H4 (cell line): ENCODE measurements around the gene CASP2. TPM values are rescaled to one million over a fixed set of nuclear protein-coding genes. Genes with fewer than 3 reads are reported as not detected.
A peak's percentile ranks its signal among the peaks of the same experiment; 100 is the strongest.

Experiments used
- DNase-seq: peaks from one replicate; pipeline ENCODE4 v3.0.0-alpha.2; 2015; ENCODE audit warnings: low spot score
- total RNA-seq: library from RNA; depleted of rRNA; stranded (reverse); fragments of >200 nt; shearing (Covaris generic); gene quantifications from 2 replicates; pipeline ENCODE4 v1.2.3, GENCODE V29; 2014; rRNA removed

CASP2 gene
- 20.2 and 37.7 TPM in 2 replicates for total RNA-seq

GRCh38 chr7:143287935-143288826 is at the start of gene CASP2:
Gene CASP2 (plus strand): TSS chr7:143288351. CDS start chr7:143288456, 105 bp downstream.
- DNase-seq: peak; percentile 97

GRCh38 chr7:143239813-143240212 is 48.3 kb upstream of the CASP2 start:
- DNase-seq: no peak

DNA sequence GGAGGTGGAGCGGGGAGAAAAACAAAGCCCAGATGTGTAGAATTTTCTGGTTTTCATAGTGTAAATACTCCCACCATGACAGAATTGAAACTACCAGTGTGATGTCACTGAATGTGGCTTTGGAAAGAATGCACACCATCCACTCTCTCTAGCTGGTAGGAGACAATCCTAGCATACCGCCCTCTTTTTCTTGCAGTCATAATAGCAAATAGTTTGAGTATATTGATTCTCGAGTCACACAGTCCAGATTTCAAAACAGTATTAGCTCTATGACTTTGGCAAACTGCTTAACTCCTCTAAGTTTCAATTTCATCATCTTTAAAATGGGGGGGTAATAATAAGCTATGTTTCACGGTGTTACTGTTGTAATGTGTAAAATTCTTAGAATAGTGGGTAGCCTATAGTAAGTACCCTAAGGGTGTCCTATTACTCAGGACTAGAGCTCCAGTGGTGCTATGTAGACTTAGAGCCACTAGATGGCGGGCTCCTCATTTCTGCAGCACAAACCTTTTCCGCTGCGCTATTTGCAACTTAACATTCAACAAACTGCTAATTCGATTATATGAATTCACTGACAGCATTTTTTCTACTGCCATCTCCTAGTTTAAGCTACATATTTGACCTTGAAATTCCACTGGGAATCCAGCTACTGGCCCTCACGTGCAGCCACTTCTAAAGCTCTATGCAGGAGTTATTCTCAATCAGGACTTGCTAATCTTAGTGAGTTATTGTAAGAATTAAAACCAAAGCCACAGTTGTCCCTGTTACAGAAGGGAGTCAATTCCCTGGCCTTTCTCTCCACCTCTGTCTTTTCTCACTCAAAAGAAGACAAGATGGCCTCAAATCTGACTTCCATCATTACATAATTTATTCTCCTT is 47.6 kb upstream of the CASP2 start:
- peak; percentile 61 for DNase-seq

DNA sequence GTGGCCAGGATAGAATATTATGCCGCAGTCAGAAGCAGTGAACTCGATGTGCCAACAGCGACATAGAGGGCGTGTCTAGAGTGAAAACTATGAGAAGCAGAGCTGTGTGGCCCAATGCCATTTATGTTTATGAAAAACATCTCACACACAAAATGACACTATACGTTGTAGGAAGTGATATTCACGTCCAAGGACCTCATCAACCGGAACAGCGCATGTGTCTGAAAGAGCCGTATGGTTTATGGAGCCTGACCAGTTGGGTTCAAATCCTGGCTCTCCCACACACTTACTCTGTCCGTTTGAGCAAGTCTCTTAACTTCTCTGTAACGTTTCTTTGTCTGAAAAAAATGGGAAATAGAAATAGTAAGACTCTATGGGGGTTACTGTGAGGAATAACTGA is 45.8 kb upstream of the CASP2 start:
- DNase-seq: no peak

GRCh38 chr7:143243111-143243510 is 45.0 kb upstream of the CASP2 start:
- DNase-seq: no peak

GRCh38 chr7:143243614-143244013 is 44.5 kb upstream of the CASP2 start:
- no peak for DNase-seq

- no peak for DNase-seq
Observed at GRCh38 chr7:143244321-143244720, 43.8 kb upstream of the CASP2 start.

GRCh38 chr7:143245123-143245522 is 43.0 kb upstream of the CASP2 start:
- peak; percentile 19 for DNase-seq

- DNase-seq: no peak
Observed at GRCh38 chr7:143247372-143247771, 40.8 kb upstream of the CASP2 start.

GRCh38 chr7:143248761-143249354 is 39.3 kb upstream of the CASP2 start:
- no peak for DNase-seq

GRCh38 chr7:143250199-143250598 is 38.0 kb upstream of the CASP2 start:
- DNase-seq: no peak

DNA sequence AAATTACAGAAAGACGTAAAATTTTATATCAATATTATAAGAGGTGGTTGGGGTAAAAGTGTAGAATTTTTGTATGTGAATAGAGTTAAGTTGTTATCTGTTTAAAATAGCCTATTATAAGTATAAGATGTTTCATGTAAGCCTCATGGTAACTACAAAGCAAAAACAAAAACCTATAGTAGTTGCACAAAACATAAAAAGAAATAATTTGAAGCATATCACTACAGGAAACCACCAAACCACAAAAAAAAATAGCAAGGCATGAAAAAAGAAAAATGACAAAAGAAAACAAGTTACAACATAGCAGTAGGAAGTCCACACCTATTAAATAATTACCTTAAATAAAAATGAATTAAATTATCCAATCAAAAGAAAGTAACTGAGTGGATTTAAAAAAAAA is 37.3 kb upstream of the CASP2 start:
- DNase-seq: no peak

- DNase-seq: no peak
Observed at GRCh38 chr7:143252006-143252405, 36.1 kb upstream of the CASP2 start.

DNA sequence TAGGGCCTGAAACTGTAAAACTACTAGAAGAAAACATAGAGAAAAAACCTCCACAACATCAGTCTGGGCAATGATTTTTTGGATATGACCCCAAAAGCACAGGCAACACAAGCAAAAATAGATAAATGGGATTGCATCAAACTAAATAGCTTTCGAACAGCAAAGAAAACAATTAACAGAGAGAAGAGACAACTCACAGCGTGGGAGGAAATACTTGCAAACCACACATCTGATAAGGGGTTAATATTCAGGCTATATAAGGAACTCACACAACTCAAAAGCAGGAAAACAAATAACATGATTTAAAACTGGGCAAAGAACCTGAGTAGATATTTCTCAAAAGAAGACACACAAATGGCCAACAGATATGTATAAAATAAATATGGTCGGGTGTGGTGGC is 32.6 kb upstream of the CASP2 start:
- DNase-seq: no peak

DNA sequence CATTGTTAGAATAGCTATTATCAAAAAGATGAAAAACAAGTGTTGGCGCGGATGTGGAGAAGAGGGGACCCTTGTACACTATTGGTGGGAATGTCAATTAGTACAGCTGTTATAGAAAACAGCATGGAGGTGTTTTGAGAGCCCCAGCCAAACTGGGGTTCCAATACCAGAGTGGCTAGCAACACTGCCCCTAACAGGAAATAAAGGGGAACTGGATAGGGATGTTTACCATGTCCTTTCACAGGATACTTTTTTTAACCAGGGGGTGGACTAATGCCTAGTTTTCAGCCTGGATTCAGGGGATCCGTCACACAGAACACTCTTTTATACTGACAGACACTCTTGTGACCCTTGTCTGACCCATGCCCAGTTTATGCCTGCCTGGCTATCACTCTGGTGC is 31.8 kb upstream of the CASP2 start:
- DNase-seq: no peak

DNA sequence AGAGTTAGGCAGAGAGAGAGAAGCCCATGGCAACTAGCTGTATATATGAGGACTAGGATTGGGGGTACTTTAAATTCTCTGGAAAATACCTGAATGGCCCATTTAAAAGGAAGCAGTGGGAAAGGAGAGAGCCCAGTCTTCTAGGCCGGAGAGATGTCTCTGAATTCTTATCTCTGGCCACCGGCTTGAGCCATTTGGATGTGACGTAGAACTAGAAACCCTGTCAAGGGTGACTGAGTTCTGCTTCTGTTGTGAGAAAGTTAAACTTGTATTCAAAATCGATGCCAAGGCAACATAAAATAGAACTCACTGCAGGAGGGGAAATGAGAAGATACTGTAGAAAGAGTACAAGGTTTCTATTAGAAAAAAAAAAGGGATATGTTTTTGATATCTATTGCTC is 31.2 kb upstream of the CASP2 start:
- DNase-seq: no peak

DNA sequence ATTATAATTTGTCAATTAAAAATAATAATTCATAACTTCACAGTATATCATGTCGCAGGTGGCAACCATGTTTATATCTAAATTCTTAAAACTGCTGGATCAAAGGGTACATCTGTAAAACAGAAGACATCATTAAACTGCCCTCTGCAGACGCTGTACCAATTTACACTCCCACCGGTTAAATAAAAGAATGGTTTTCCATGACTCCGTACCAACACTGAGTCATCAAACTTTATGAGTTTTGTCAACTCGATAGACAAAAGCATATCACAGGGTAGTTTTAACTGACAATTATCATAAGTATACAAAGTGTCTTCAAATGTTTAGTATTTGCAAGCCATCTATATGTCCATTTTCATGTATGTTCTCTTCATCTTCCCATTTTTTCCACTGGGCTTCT is 30.6 kb upstream of the CASP2 start:
- DNase-seq: no peak

DNA sequence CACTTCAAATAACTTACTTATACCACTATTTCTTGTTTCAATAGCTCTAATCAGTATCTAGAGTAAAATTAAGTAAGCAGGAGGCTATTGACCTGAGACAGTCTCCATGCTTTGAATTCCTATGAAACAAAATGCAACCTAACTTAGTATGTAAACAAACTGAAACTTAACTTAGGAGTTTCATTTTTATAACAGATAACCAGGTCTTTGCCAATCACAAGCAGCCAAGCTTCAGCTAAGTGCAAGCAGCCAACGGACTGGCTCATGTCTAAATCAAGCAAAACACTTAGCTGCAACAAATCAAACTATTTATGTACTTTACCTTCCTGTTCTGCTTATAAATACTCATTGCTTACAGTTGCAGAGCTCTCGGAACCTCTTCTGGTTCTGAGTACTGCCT is 29.3 kb upstream of the CASP2 start:
- no peak for DNase-seq

DNA sequence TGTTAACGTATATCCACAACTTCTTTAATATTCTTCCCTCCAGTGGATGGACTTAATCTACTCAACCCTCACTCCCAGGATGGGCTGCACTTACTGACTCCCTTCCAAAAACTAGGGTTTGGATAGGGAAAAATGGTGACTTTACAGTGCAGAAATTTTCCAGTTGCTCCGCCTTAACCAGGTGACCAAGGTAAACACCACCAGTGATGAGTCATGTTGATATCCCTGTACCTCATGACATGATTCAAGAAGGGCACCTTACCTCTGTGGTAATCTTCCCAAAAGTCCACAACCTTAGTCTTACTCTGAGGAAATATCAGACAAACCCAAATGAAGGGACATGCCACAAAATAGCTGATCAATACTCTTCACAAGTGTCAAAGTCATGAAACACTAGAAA is 28.4 kb upstream of the CASP2 start:
- no peak for DNase-seq

GRCh38 chr7:143261901-143262300 is 26.2 kb upstream of the CASP2 start:
- DNase-seq: no peak

DNA sequence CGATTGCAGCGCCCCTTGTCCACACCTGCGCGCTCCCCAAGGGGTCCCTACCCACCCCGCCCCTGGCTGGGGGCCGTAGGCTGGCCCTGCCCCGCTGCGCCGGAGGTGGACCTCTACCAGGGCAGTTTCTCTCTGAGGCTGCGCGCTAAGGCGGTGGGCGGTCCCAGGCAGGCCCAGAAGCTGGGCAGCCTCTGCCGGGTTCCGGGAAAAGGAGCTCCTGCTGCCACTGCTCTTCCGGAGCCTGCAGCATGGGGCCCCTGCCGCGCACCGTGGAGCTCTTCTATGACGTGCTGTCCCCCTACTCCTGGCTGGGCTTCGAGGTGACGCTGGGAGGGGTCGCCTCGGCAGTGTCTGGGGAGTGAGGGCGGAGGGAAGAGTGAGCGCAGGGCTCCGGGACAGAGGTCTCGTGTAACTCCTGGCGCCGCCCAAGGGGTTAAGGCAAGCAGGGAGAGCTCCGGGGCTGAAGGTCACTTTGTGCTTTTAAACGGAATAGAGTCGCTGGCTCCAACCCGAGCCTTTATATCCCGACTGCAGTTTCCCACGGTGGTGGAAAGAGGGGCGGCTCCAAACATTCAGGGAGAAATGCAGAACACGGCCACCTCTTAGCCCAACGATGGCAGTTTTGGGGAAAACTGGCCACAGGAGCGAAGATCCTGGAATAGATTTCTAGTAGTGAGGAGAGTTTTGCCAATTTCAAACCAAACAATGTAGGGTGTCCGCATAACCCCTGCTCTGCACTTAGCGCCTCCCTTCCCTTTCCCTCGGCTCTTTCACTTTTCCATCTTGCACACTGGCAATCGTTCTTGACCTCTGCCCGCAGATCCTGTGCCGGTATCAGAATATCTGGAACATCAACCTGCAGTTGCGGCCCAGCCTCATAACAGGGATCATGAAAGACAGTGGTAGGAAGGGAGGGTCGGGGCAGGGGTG is 24.6 kb upstream of the CASP2 start, which contains the start of gene GSTK1:
Gene GSTK1, plus strand, starts transcription at position 176 of the 930 bp plus-strand sequence. Its CDS starts 73 bp downstream, at position 249.
- peak; percentile 66 for DNase-seq
